HepG2 (cell line): ENCODE results near the gene AARS2. TPM values are rescaled to one million over a fixed set of nuclear protein-coding genes. Genes with fewer than 3 reads are reported as not detected.

Experiments
- AHR ChIP-seq: IDR thresholded peaks from 2 replicates; pipeline ENCODE4 v1.6.1; 2018; ENCODE audit warnings: missing genetic modification reagents, missing compliant biosample characterization
- CBX2 ChIP-seq, 2 experiments: fragments of 200-600 bp in 1 of 2; sonication (generic); formaldehyde crosslinking in 1 of 2; IDR thresholded peaks; 2 replicates each; pipeline versions ENCODE4 v1.7.0 to v1.8.1; 2018 to 2022; ENCODE audit warnings: low read depth in 2 of 2, low read length in 1 of 2, mild to moderate bottlenecking in 1 of 2, missing genetic modification reagents in 1 of 2
- GATA4 ChIP-seq: sonication (generic); IDR thresholded peaks from 2 replicates; pipeline ENCODE4 v1.6.1; 2016; ENCODE audit warnings: antibody characterized with exemption, low read depth, borderline replicate concordance
- GZF1 ChIP-seq: sonication (generic); formaldehyde crosslinking; IDR thresholded peaks from 2 replicates; pipeline ENCODE4 v1.5.1; 2020; ENCODE audit warnings: mild to moderate bottlenecking, missing genetic modification reagents
- JDP2 ChIP-seq: sonication (generic); formaldehyde crosslinking; IDR thresholded peaks from 2 replicates; pipeline ENCODE4 v1.8.1; 2022; ENCODE audit warnings: missing genetic modification reagents, borderline replicate concordance
- KMT2A ChIP-seq: sonication (generic); formaldehyde crosslinking; IDR thresholded peaks from 2 replicates; pipeline ENCODE4 v1.4.0; 2020; ENCODE audit warnings: missing genetic modification reagents
- MEIS2 ChIP-seq: sonication (generic); formaldehyde crosslinking; IDR thresholded peaks from 2 replicates; pipeline ENCODE4 v1.9.0; 2021; ENCODE audit warnings: mild to moderate bottlenecking, missing genetic modification reagents
- NFRKB ChIP-seq: fragments of 450-650 bp; IDR thresholded peaks from 2 replicates; pipeline ENCODE4 v1.6.1; 2017
- PRMT3 ChIP-seq: sonication (generic); formaldehyde crosslinking; IDR thresholded peaks from 2 replicates; pipeline ENCODE4 v1.8.1; 2022; ENCODE audit warnings: low read depth, mild to moderate bottlenecking, moderate library complexity, missing genetic modification reagents, borderline replicate concordance
- REL ChIP-seq: sonication (generic); formaldehyde crosslinking; conservative IDR thresholded peaks from 2 replicates; pipeline ENCODE4 v1.8.0; 2022; ENCODE audit warnings: mild to moderate bottlenecking, missing genetic modification reagents, moderate library complexity
- SALL1 ChIP-seq: sonication (generic); formaldehyde crosslinking; IDR thresholded peaks from 2 replicates; pipeline ENCODE4 v1.8.0; 2022; ENCODE audit warnings: mild to moderate bottlenecking, missing genetic modification reagents
- SP2 ChIP-seq: sonication (generic); formaldehyde crosslinking; IDR thresholded peaks from 2 replicates; pipeline ENCODE4 v1.5.1; 2020; ENCODE audit warnings: mild to moderate bottlenecking, missing genetic modification reagents
- XBP1 ChIP-seq: sonication (generic); formaldehyde crosslinking; IDR thresholded peaks from 2 replicates; pipeline ENCODE4 v1.5.0; 2020; ENCODE audit warnings: missing genetic modification reagents
- YY1 ChIP-seq: IDR thresholded peaks from 2 replicates; pipeline ENCODE4 v1.6.1; 2011; ENCODE audit warnings: low read length, low read depth, moderate library complexity, mild to moderate bottlenecking; ENCODE audit not compliant: insufficient read depth, insufficient replicate concordance
- ZBTB42 ChIP-seq: sonication (generic); formaldehyde crosslinking; IDR thresholded peaks from 2 replicates; pipeline ENCODE4 v1.5.0; 2020; ENCODE audit warnings: mild to moderate bottlenecking, missing genetic modification reagents
- ZMAT3 ChIP-seq: sonication (generic); formaldehyde crosslinking; conservative IDR thresholded peaks from 2 replicates; pipeline ENCODE4 v1.7.0; 2021; ENCODE audit warnings: missing genetic modification reagents
- ZNF34 ChIP-seq: sonication (generic); formaldehyde crosslinking; IDR thresholded peaks from 2 replicates; pipeline ENCODE4 v1.4.0; 2020; ENCODE audit warnings: mild to moderate bottlenecking, missing genetic modification reagents, borderline replicate concordance
- ZNF619 ChIP-seq: sonication (generic); formaldehyde crosslinking; IDR thresholded peaks from 2 replicates; pipeline ENCODE4 v1.4.0; 2020; ENCODE audit warnings: mild to moderate bottlenecking, missing genetic modification reagents
- ZNF724P ChIP-seq: sonication (generic); formaldehyde crosslinking; IDR thresholded peaks from 2 replicates; pipeline ENCODE4 v1.8.0; 2022; ENCODE audit warnings: missing genetic modification reagents, borderline replicate concordance
- ZNF878 ChIP-seq: sonication (generic); formaldehyde crosslinking; IDR thresholded peaks from 2 replicates; pipeline ENCODE4 v1.8.1; 2023; ENCODE audit warnings: mild to moderate bottlenecking, missing genetic modification reagents, moderate library complexity
- polyA plus RNA-seq, 8 experiments: library from polyadenylated mRNA; depleted of rRNA in 3 of 8; stranded (reverse) in 7 of 8; unstranded in 1 of 8; fragments of >200 nt; fragmentation: Illumina TruSeq in 4 of 8; extraction: Trizol in 4 of 8; gene quantifications; 2 replicates each; pipeline versions ENCODE4 v1.2.1 to v1.2.3, GENCODE V29; 2011 to 2016; ENCODE audit warnings: low read depth in 4 of 8, missing spikeins in 1 of 8, mixed read lengths in 1 of 8; ENCODE audit not compliant: insufficient read depth in 1 of 8
- total RNA-seq, 5 experiments: library from RNA; depleted of rRNA; stranded (reverse); fragments of >200 nt; fragmentation: Illumina TruSeq; extraction: Trizol; gene quantifications; 2 replicates each; pipeline ENCODE4 v1.2.3, GENCODE V29; 2016; ENCODE audit warnings: low read depth in 1 of 5
- TF ChIP-seq, protein P1 (sequence below): sonication (generic); formaldehyde crosslinking; IDR thresholded peaks from 2 replicates; pipeline ENCODE4 v1.4.0; 2020; ENCODE audit warnings: missing genetic modification reagents
- TF ChIP-seq, protein P2 (sequence below): sonication (generic); formaldehyde crosslinking; IDR thresholded peaks from 2 replicates; pipeline ENCODE4 v1.5.0; 2020; ENCODE audit warnings: mild to moderate bottlenecking, missing genetic modification reagents
- TF ChIP-seq, protein P3 (sequence below): sonication (generic); formaldehyde crosslinking; IDR thresholded peaks from 2 replicates; pipeline ENCODE4 v1.8.1; 2023; ENCODE audit warnings: mild to moderate bottlenecking, missing genetic modification reagents

Gene AARS2
- total and polyA plus RNA-seq, 2 of the 13 experiments (the other 11 are each of a cell fraction or from before 2014, with no cell fraction given) = 7.5 to 24.1 TPM

DNA sequence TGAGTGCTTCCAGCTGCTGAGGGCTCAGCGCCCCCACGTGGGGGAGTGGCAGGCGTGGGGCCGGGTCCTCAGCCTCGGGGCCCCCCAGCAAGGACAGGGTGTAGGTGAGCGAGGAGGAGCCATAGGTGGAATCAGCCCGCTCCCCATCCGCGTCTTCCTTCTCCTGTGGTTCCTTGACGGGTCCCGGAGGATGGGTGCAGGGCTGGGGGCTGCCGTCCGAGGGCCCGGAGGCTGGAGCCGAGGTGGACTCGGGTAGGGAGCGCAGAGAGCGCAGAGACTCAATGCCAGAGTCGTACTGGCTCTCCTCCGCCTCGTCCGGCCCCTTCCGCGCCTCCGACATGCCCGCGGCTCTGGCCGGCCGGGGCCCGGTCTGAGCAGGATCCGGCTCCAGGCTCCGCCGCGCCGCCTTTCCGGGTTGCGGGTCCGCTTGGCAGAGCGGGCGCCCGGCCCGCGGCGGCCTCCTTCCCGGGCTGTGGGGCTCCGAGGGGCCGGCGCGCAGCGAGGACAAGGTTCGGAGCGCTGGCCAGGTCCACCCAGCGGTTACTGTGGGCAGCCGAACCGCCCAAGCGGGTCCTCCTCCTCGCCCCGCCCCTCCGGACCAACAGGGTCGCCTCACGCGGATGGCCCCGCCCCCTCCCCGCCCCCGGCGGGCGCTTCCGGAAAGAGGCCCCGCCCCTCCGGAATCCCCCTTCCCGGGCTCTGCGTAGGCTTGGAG lies 48.0 kb downstream of the AARS2 start, which contains the start of gene NFKBIE (continued):
- no peak; the same call in 1 of the 2 replicates for TF ChIP-seq PRMT3 (CRISPR knock-in tag)
- TF ChIP-seq, protein P1, sequence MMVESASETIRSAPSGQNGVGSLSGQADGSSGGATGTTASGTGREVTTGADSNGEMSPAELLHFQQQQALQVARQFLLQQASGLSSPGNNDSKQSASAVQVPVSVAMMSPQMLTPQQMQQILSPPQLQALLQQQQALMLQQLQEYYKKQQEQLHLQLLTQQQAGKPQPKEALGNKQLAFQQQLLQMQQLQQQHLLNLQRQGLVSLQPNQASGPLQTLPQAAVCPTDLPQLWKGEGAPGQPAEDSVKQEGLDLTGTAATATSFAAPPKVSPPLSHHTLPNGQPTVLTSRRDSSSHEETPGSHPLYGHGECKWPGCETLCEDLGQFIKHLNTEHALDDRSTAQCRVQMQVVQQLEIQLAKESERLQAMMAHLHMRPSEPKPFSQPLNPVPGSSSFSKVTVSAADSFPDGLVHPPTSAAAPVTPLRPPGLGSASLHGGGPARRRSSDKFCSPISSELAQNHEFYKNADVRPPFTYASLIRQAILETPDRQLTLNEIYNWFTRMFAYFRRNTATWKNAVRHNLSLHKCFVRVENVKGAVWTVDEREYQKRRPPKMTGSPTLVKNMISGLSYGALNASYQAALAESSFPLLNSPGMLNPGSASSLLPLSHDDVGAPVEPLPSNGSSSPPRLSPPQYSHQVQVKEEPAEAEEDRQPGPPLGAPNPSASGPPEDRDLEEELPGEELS (CRISPR knock-in tag) = no peak
- 0 out of 2 replicates have a peak, but pooled peaks have one; percentile 12 for TF ChIP-seq AHR (CRISPR knock-in tag)
- peak; percentile 88; the same call in 1 of the 2 replicates for TF ChIP-seq ZNF619 (CRISPR knock-in tag)
- TF ChIP-seq SALL1 = peak; percentile 47
- TF ChIP-seq ZMAT3 (CRISPR knock-in tag) = peak; percentile 60; the same call in 1 of the 2 replicates
- TF ChIP-seq REL (CRISPR knock-in tag) = peak; percentile 77; the same call in 1 of the 2 replicates
- TF ChIP-seq, protein P2, sequence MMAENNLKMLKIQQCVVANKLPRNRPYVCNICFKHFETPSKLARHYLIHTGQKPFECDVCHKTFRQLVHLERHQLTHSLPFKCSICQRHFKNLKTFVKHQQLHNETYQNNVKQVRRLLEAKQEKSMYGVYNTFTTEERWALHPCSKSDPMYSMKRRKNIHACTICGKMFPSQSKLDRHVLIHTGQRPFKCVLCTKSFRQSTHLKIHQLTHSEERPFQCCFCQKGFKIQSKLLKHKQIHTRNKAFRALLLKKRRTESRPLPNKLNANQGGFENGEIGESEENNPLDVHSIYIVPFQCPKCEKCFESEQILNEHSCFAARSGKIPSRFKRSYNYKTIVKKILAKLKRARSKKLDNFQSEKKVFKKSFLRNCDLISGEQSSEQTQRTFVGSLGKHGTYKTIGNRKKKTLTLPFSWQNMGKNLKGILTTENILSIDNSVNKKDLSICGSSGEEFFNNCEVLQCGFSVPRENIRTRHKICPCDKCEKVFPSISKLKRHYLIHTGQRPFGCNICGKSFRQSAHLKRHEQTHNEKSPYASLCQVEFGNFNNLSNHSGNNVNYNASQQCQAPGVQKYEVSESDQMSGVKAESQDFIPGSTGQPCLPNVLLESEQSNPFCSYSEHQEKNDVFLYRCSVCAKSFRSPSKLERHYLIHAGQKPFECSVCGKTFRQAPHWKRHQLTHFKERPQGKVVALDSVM (CRISPR knock-in tag) = peak; percentile 74; the same call in 1 of the 2 replicates
- TF ChIP-seq SP2 (CRISPR knock-in tag) = no peak
- peak; percentile 59 for TF ChIP-seq KMT2A (CRISPR knock-in tag)
- peak; percentile 64 for TF ChIP-seq YY1
- no peak; the same call in none of the 2 replicates for TF ChIP-seq ZBTB42 (CRISPR knock-in tag)
- TF ChIP-seq, protein P3, sequence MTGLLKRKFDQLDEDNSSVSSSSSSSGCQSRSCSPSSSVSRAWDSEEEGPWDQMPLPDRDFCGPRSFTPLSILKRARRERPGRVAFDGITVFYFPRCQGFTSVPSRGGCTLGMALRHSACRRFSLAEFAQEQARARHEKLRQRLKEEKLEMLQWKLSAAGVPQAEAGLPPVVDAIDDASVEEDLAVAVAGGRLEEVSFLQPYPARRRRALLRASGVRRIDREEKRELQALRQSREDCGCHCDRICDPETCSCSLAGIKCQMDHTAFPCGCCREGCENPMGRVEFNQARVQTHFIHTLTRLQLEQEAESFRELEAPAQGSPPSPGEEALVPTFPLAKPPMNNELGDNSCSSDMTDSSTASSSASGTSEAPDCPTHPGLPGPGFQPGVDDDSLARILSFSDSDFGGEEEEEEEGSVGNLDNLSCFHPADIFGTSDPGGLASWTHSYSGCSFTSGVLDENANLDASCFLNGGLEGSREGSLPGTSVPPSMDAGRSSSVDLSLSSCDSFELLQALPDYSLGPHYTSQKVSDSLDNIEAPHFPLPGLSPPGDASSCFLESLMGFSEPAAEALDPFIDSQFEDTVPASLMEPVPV (CRISPR knock-in tag) = peak; percentile 86
- no peak for TF ChIP-seq ZNF878 (CRISPR knock-in tag)
- TF ChIP-seq JDP2 (CRISPR knock-in tag) = no peak
- TF ChIP-seq GATA4 = peak; percentile 66; the same call in 1 of the 2 replicates
- TF ChIP-seq CBX2 (IDR thresholded peaks at IDR 0.05; ENCODE audit: low read depth, low read length) = no peak
- 0 out of 2 replicates have a peak, but pooled peaks have one; percentile 33 for TF ChIP-seq CBX2 (CRISPR knock-in tag; IDR thresholded peaks at IDR 0.05; ENCODE audit: low read depth)
- peak; percentile 95 for TF ChIP-seq ZNF724P (CRISPR knock-in tag)
- TF ChIP-seq GZF1 (CRISPR knock-in tag) = no peak
- 0 out of 2 replicates have a peak, but pooled peaks have one; percentile 24 for TF ChIP-seq ZNF34 (CRISPR knock-in tag)
- TF ChIP-seq NFRKB = no peak
- no peak for TF ChIP-seq XBP1 (CRISPR knock-in tag)
- peak; percentile 72 for TF ChIP-seq MEIS2 (CRISPR knock-in tag)
